Coronary artery (tissue), 2 donors: Measurements from ENCODE around the gene LRP10.

ENCODE experiments used
- DNase-seq: peaks from one replicate; pipeline ENCODE4 v3.0.0-alpha.2; 2017; ENCODE audit warnings: low spot score
- H3K27ac ChIP-seq, 2 donors: fragments of 200-600 bp; sonication (generic); one replicate each; pipeline ENCODE4 v1.5.1; 2016 to 2019
- H3K4me3 ChIP-seq: fragments of 200-600 bp; sonication (generic); 2 replicates; pipeline ENCODE4 v1.5.1; 2016; ENCODE audit warnings: mild to moderate bottlenecking, moderate library complexity
- CTCF ChIP-seq: fragments of 200-600 bp; sonication (generic); IDR thresholded peaks from one replicate; pipeline ENCODE4 v1.5.1; 2019; ENCODE audit warnings: antibody characterized with exemption

The LRP10 gene

DNA sequence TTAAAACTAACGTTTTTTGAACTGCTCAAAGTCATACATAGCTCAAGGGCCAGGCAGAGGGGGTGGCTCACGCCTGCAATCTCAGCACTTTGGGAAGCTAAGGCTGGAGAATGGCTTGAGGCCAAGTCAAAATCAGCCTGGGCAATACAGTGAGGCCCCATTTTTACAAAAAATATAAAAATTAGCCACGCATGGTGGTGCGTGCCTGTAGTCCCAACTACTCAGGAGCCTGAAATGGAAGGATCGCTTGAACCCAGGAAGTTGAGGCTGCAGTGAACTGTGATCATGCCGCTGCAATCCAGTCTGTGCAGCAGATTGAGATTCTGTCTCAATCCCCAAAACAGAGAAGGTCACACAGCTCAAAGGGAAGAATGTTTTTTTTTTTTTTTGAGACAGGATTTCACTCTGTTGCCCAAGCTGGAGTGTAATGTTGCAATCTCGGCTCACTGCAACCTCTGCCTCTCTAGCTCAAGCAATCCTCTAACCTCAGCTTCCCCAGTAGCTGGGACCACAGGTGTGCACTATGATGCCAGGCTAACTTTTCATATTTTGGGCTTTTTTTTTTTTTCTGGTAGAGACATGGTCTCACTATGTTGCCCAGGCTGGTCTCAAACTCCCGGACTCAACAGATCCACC lies 44.5 kb downstream of the LRP10 start:
- TF ChIP-seq CTCF, result no peak
- no peak overlapping the region for H3K27ac ChIP-seq
- no peak for DNase-seq
- H3K4me3 ChIP-seq, result no peak overlapping the region

DNA sequence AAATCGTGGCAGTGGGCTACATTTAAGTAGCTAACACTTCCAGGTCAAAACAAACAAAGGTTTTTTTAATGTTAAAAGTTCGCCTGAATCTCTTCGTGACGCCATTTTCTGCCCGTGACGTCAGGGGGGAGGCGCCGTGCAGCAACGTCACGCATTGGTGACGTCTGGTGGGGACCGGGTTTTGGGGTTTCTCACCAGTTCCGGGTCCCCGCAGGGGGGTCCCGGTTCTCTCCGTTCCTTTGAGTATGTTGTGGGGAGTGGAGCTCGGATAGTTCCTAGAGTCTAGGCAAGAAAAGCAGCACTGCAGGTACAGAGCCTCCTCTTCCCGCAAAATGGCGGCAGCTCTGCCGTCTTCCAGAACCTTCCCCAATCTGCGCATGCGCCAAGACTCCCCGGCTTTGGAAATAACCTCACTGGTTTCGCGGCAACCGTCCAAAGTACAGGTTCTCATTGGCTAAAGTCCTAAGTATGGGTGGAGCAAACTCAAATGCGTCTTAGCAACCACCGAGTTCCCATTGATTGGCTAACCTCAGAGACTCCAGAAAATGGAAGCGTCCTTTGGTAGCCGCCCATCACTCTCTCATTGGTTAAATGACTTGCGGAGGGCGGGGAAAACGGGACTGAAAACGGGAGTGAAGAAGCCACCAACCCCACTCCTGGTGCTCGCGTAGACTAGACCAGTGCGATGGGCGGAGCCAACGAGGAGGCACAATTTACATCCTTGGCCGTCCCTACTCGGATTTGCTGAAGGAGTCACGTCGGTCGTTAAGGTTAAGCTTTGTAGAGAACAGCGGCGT lies 47.5 kb downstream of the LRP10 start, which contains the start of gene RBM23:
Gene RBM23 (minus strand): TSS at position 346 of the 797 bp plus-strand sequence.
- Histone ChIP-seq H3K27ac (peak within 1 kb of the TSS; percentile 96 to 99), H3K4me3 (peak within 1 kb of the TSS; percentile 86)
- DNase-seq, result peak; percentile 100
- no peak for TF ChIP-seq CTCF

DNA sequence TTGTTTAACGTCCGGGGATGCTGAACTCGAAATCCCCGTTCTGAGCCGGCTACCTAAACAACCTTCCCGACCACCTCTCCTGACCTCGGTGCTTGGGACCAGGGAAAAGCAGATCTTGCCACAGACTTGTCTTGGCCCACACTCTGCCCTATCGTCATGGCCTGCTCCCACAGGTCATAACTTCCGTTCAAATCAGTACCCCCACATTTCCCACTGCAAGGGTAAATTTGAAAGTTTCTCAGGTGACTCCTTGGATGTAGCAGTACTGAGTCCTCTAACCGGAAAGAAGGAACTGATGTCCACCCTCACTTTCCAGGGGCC lies 48.0 kb downstream of the LRP10 start:
- no peak for DNase-seq
- peak overlapping the region; percentile 91 to 99 for H3K27ac ChIP-seq
- no peak for TF ChIP-seq CTCF
- peak overlapping the region; percentile 66 for H3K4me3 ChIP-seq

GRCh38 chr14:22920697-22921096 lies 49.2 kb downstream of the LRP10 start:
- no peak for TF ChIP-seq CTCF
- Histone ChIP-seq H3K4me3 (no peak overlapping the region), H3K27ac (no peak overlapping the region)
- DNase-seq, result no peak

DNA sequence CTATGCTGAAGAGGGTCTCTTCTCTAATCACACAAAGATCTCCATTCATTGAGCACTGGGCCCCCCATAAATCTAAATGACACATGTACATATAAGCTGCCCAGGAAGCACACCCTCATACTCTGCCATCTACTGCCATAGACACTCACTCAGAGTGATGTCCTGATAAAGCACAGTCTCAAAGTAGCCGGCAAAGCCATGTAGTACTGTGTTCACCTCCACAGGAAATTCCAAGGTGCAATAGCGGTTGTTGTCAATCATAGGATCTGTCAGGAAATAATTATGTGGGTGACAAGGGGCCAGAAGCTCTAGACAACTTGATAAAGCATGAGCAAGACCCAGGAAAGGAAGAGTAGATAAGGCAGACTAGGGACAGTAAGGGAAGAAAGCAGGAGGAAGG lies 50.8 kb downstream of the LRP10 start:
- TF ChIP-seq CTCF, result no peak
- DNase-seq, result no peak
- H3K4me3 ChIP-seq, result no peak overlapping the region
- H3K27ac ChIP-seq, result no peak overlapping the region

- no peak for TF ChIP-seq CTCF
- no peak overlapping the region for H3K4me3 ChIP-seq
- DNase-seq, result no peak
- H3K27ac ChIP-seq, result no peak overlapping the region
Observed at GRCh38 chr14:22923746-22924145, 52.2 kb downstream of the LRP10 start.

GRCh38 chr14:22925513-22925912 lies 54.0 kb downstream of the LRP10 start:
- DNase-seq, result no peak

More at GRCh38 chr14:22925513-22925912, 54.0 kb downstream of the LRP10 start:
- Histone ChIP-seq H3K27ac (no peak overlapping the region), H3K4me3 (no peak overlapping the region)
- TF ChIP-seq CTCF, result no peak
